Measurements from ENCODE around the gene UBLCP1.

Gene UBLCP1

DNA sequence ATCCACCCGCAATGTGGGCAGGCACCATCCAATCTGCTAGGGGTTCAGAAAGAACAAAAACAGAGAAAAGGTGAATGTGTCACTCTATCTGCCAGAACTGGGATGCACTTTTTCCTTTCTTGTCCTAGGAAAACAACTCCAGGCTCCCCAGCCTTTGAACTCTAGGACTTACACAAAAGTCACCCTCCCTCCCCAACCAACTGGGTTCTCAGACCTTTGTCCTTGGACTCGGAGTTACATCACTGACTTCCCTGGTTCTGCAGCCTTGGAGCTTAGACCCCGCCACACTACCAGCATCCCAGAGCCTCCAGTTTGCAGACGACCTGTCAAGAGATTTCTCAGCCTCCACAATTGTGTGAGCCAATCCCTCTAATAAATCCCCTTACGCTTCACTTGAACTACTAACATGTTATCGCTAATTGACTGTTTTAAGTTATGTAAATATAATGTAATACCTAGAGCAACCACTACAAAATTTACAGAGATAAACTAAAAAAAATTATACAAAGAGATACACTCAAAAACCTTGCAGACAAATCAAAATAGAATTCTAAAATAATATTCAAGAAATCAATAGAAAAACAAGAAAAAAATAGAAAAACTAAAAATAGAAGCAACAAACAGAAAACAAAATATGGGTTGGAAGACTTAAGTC, 5.3 kb upstream of the UBLCP1 start:
- no peak for TF ChIP-seq EP300 (IDR thresholded peaks at IDR 0.05; ENCODE audit: borderline replicate concordance)
- TF ChIP-seq USF1 (IDR thresholded peaks at IDR 0.05), result no peak
- TF ChIP-seq CEBPB (IDR thresholded peaks at IDR 0.05), result no peak
- no peak for TF ChIP-seq MAX (IDR thresholded peaks at IDR 0.05)
- TF ChIP-seq YY1 (IDR thresholded peaks at IDR 0.05; ENCODE audit: low read depth), result no peak
- no peak for TF ChIP-seq REST (IDR thresholded peaks at IDR 0.05; ENCODE audit: low read depth)
- TF ChIP-seq TEAD4 (IDR thresholded peaks at IDR 0.05), result no peak
- no peak for TF ChIP-seq EGR1 (IDR thresholded peaks at IDR 0.05)
- TF ChIP-seq TAF1 (IDR thresholded peaks at IDR 0.05; ENCODE audit: low read depth), result no peak
- no peak for TF ChIP-seq RAD21 (IDR thresholded peaks at IDR 0.05; ENCODE audit: low read depth)
- TF ChIP-seq FOXM1 (IDR thresholded peaks at IDR 0.05; ENCODE audit: borderline replicate concordance, low read depth), result no peak
- no peak for TF ChIP-seq NFIC (IDR thresholded peaks at IDR 0.05)
- TF ChIP-seq TCF12 (IDR thresholded peaks at IDR 0.05; ENCODE audit: low read depth), result no peak
- TF ChIP-seq CREB1 (IDR thresholded peaks at IDR 0.05; ENCODE audit: low read depth), result no peak
- no peak for TF ChIP-seq ZBTB7A (IDR thresholded peaks at IDR 0.05; ENCODE audit: low read depth)

DNA sequence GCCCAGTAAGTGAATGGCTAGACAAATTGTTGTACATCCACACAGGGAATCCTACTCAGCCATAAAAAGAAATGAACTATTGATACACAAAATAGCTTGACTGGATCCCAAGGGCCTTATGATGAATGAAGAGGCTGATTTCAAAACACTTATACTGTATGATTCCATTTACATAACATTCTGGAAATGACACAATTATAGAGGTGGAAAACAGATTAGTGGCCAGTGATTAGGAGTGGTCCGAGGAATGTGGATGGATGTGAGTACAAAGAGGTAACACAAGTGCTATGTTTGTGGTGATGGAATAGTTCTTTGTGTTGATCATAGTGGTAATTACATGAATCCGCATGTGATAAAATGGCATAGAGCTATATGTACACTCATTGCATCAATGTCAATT, 4.7 kb upstream of the UBLCP1 start:
- no peak for TF ChIP-seq EP300 (IDR thresholded peaks at IDR 0.05; ENCODE audit: borderline replicate concordance)
- no peak for TF ChIP-seq CREB1 (IDR thresholded peaks at IDR 0.05; ENCODE audit: low read depth)
- no peak for TF ChIP-seq REST (IDR thresholded peaks at IDR 0.05; ENCODE audit: low read depth)
- TF ChIP-seq USF1 (IDR thresholded peaks at IDR 0.05), result no peak
- no peak for TF ChIP-seq CEBPB (IDR thresholded peaks at IDR 0.05)
- no peak for TF ChIP-seq YY1 (IDR thresholded peaks at IDR 0.05; ENCODE audit: low read depth)
- TF ChIP-seq ZBTB7A (IDR thresholded peaks at IDR 0.05; ENCODE audit: low read depth), result no peak
- TF ChIP-seq RAD21 (IDR thresholded peaks at IDR 0.05; ENCODE audit: low read depth), result no peak
- no peak for TF ChIP-seq TAF1 (IDR thresholded peaks at IDR 0.05; ENCODE audit: low read depth)

- TF ChIP-seq TEAD4 (IDR thresholded peaks at IDR 0.05), result no peak
- TF ChIP-seq ZBTB7A (IDR thresholded peaks at IDR 0.05; ENCODE audit: low read depth), result no peak
- TF ChIP-seq YY1 (IDR thresholded peaks at IDR 0.05; ENCODE audit: low read depth), result no peak
- TF ChIP-seq TCF12 (IDR thresholded peaks at IDR 0.05; ENCODE audit: low read depth), result no peak
- no peak for TF ChIP-seq MAX (IDR thresholded peaks at IDR 0.05)
- TF ChIP-seq FOXM1 (IDR thresholded peaks at IDR 0.05; ENCODE audit: borderline replicate concordance, low read depth), result no peak
- TF ChIP-seq CREB1 (IDR thresholded peaks at IDR 0.05; ENCODE audit: low read depth), result no peak
- no peak for TF ChIP-seq USF1 (IDR thresholded peaks at IDR 0.05)
- no peak for TF ChIP-seq NFIC (IDR thresholded peaks at IDR 0.05)
- TF ChIP-seq EGR1 (IDR thresholded peaks at IDR 0.05), result no peak
- no peak for TF ChIP-seq CEBPB (IDR thresholded peaks at IDR 0.05)
- TF ChIP-seq EP300 (IDR thresholded peaks at IDR 0.05; ENCODE audit: borderline replicate concordance), result no peak
- TF ChIP-seq REST (IDR thresholded peaks at IDR 0.05; ENCODE audit: low read depth), result no peak
- TF ChIP-seq RAD21 (IDR thresholded peaks at IDR 0.05; ENCODE audit: low read depth), result no peak
- no peak for TF ChIP-seq TAF1 (IDR thresholded peaks at IDR 0.05; ENCODE audit: low read depth)
Observed at GRCh38 chr5:159262472-159262858, 625 bp upstream of the UBLCP1 start.

GRCh38 chr5:159263569-159263905, 447 bp downstream of the UBLCP1 start:
- TF ChIP-seq YY1 (IDR thresholded peaks at IDR 0.05; ENCODE audit: low read depth) (no peak), EGR1 (IDR thresholded peaks at IDR 0.05) (no peak), TEAD4 (IDR thresholded peaks at IDR 0.05) (no peak), CEBPB (IDR thresholded peaks at IDR 0.05) (no peak), TAF1 (IDR thresholded peaks at IDR 0.05; ENCODE audit: low read depth) (no peak), ZBTB7A (IDR thresholded peaks at IDR 0.05; ENCODE audit: low read depth) (no peak), EP300 (IDR thresholded peaks at IDR 0.05; ENCODE audit: borderline replicate concordance) (no peak), NFIC (IDR thresholded peaks at IDR 0.05) (no peak), FOXM1 (IDR thresholded peaks at IDR 0.05; ENCODE audit: borderline replicate concordance, low read depth) (no peak), MAX (IDR thresholded peaks at IDR 0.05) (no peak), TCF12 (IDR thresholded peaks at IDR 0.05; ENCODE audit: low read depth) (no peak)

Measured in Ishikawa (cell line).